ENCODE results near the gene LCN9.
"Not testable (repeated sequence)": the region's sequence is repeated elsewhere in the genome, so short reads cannot be mapped to it uniquely, and the experiment has no call there.

GRCh38 chr9:135636930-135637530 lies 26.1 kb upstream of the LCN9 start:
- not testable (repeated sequence) for TF ChIP-seq CTCF (IDR thresholded peaks at IDR 0.05; ENCODE audit: insufficient read depth, low read length); POLR2AphosphoS5 (IDR thresholded peaks at IDR 0.05; ENCODE audit: low read depth); GABPA (IDR thresholded peaks at IDR 0.05; ENCODE audit: low read depth); REST (IDR thresholded peaks at IDR 0.05; ENCODE audit: insufficient replicate concordance, low read depth); SPI1 (IDR thresholded peaks at IDR 0.05; ENCODE audit: borderline replicate concordance, low read depth)

Data from HL-60 (cell line).